Panc1 (cell line): ENCODE data around the gene NECTIN4. TPM values are rescaled to one million over a fixed set of nuclear protein-coding genes. Genes with fewer than 3 reads are reported as not detected.

ENCODE experiments used
- ATAC-seq: fragments of 200-7000 bp; cut with Tn5 transposase; 2 replicates; pipeline ENCODE4 v1.9.1; 2020; ENCODE audit warnings: mild to moderate bottlenecking, moderate library complexity
- BruUV-seq: library from RNA; stranded (reverse); fragments of 400-500 nt; replicated peaks from 2 replicates; lab custom pipeline; 2021; lab: Mats Ljungman, UMichigan
- CTCF ChIA-PET: fragments of 300-600 bp; sonication (Branson Sonifier 250); formaldehyde crosslinking; loops from one replicate; lab custom pipeline; 2022; ENCODE audit warnings: antibody characterized with exemption; lab: Charles Lee
- POLR2A ChIA-PET: fragments of 300-600 bp; sonication (Branson Sonifier 250); formaldehyde crosslinking; loops from one replicate; lab custom pipeline; 2022; ENCODE audit warnings: antibody characterized with exemption; lab: Charles Lee
- DNase-seq: peaks from one replicate; pipeline ENCODE4 v3.0.0-alpha.2; 2010; ENCODE audit warnings: low read depth, low spot score
- H3K27ac ChIP-seq: 2 replicates; pipeline ENCODE4 v1.5.1; 2011; ENCODE audit warnings: mild to moderate bottlenecking, low read length, inconsistent platforms
- H3K27me3 ChIP-seq: fragments of 200-500 bp; sonication (Bioruptor generic); 2 replicates; pipeline ENCODE4 v1.6.0; 2014; ENCODE audit warnings: low read length, inconsistent platforms; ENCODE audit not compliant: control insufficient read depth, insufficient read depth
- H3K36me3 ChIP-seq: fragments of 200-500 bp; sonication (Bioruptor generic); 2 replicates; pipeline ENCODE4 v1.5.1; 2014; ENCODE audit warnings: inconsistent platforms, mild to moderate bottlenecking, low read length, moderate library complexity; ENCODE audit not compliant: control insufficient read depth, insufficient read depth
- H3K4me1 ChIP-seq: 2 replicates; pipeline ENCODE4 v1.5.1; 2011; ENCODE audit warnings: inconsistent platforms, mild to moderate bottlenecking, low read length, moderate library complexity; ENCODE audit not compliant: control insufficient read depth, insufficient read depth
- H3K4me3 ChIP-seq, 2 experiments: 2 replicates each; pipeline ENCODE4 v1.5.1; 2011 to 2012; ENCODE audit warnings: low read depth in 2 of 2, low read length in 2 of 2, mild to moderate bottlenecking in 2 of 2, inconsistent platforms in 1 of 2, moderate library complexity in 1 of 2
- H3K9me3 ChIP-seq: fragments of 200-500 bp; sonication (Bioruptor generic); 2 replicates; pipeline ENCODE4 v1.5.1; 2014; ENCODE audit warnings: low read depth, mild to moderate bottlenecking, inconsistent platforms, low read length, moderate library complexity; ENCODE audit not compliant: control insufficient read depth, insufficient read depth
- POLR2AphosphoS5 ChIP-seq: IDR thresholded peaks from 2 replicates; pipeline ENCODE4 v1.6.1; 2012; ENCODE audit warnings: mild to moderate bottlenecking, low read depth, low read length, moderate library complexity
- SIN3A ChIP-seq: IDR thresholded peaks from 2 replicates; pipeline ENCODE4 v1.6.1; 2012; ENCODE audit warnings: low read depth, mild to moderate bottlenecking, low read length, moderate library complexity, borderline replicate concordance; ENCODE audit not compliant: insufficient read depth
- TCF7L2 ChIP-seq: IDR thresholded peaks from 2 replicates; pipeline ENCODE4 v1.6.1; 2011; ENCODE audit warnings: mild to moderate bottlenecking, low read depth, low read length, inconsistent platforms
- in situ Hi-C: cut with HindIII; loops from 2 replicates; pipeline ENCODE4 v1.10.0; 2016; ENCODE audit warnings: low sequenced_read_pairs, low pct_unique_long_range_greater_than_20kb
- intact Hi-C: fragments of 100-400 bp; cut with micrococcal nuclease; formaldehyde crosslinking; loops from one replicate; pipeline ENCODE4 v1.10.0; 2022; ENCODE audit not compliant: unreplicated experiment
- total RNA-seq: library from RNA; stranded (reverse); gene quantifications from one replicate; pipeline ENCODE4 v1.2.1, GENCODE V29; 2021; ENCODE audit not compliant: unreplicated experiment
- TF ChIP-seq, protein P1 (sequence below): fragments of 450-650 bp; IDR thresholded peaks from 2 replicates; pipeline ENCODE4 v1.5.1; 2017; ENCODE audit warnings: mild to moderate bottlenecking
- TF ChIP-seq, protein P2 (sequence below), 2 experiments: IDR thresholded peaks; 2 replicates each; pipeline ENCODE4 v1.6.1; 2011 to 2012; ENCODE audit warnings: low read depth in 2 of 2, control low read depth in 1 of 2, low read length in 1 of 2, mild to moderate bottlenecking in 1 of 2, moderate library complexity in 1 of 2; ENCODE audit not compliant: insufficient read depth in 1 of 2

Gene NECTIN4
- total RNA-seq, 1 experiment from 2014 or later = not detected

DNA sequence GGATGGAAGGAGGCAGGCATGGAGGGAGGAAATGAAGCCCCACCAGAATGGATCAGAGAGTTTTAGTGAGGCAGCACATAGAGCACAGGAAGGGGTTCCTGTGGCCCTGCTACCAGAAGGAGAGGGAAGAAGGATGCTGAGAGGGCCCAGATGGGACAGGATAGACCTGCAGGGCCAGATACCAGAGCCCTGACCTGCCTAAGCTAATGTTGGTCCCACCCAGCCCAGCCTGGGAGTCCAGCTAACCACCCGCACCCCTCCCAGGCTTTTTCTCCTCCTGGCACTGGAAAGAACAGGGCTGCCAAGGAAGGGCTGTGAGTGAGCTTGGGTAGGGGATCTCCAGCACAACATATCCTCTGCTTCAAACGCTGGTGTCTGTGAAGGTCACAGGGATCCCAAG is 6.9 kb downstream of the NECTIN4 start:
- H3K4me3 ChIP-seq = no peak overlapping the region
- ChIA-PET CTCF (no interaction called here), POLR2A (no interaction called here)
- no peaks in the 10 kb centered on the region for H3K27me3 ChIP-seq
- H3K27ac ChIP-seq = no peak overlapping the region
- ATAC-seq (no peak), DNase-seq (no peak)
- BruUV-seq = no TSS peak
- TF ChIP-seq, protein P1, sequence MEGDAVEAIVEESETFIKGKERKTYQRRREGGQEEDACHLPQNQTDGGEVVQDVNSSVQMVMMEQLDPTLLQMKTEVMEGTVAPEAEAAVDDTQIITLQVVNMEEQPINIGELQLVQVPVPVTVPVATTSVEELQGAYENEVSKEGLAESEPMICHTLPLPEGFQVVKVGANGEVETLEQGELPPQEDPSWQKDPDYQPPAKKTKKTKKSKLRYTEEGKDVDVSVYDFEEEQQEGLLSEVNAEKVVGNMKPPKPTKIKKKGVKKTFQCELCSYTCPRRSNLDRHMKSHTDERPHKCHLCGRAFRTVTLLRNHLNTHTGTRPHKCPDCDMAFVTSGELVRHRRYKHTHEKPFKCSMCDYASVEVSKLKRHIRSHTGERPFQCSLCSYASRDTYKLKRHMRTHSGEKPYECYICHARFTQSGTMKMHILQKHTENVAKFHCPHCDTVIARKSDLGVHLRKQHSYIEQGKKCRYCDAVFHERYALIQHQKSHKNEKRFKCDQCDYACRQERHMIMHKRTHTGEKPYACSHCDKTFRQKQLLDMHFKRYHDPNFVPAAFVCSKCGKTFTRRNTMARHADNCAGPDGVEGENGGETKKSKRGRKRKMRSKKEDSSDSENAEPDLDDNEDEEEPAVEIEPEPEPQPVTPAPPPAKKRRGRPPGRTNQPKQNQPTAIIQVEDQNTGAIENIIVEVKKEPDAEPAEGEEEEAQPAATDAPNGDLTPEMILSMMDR = no peak
- TF ChIP-seq POLR2AphosphoS5 (no peak), TCF7L2 (no peak), SIN3A (no peak)
- TF ChIP-seq, protein P2, sequence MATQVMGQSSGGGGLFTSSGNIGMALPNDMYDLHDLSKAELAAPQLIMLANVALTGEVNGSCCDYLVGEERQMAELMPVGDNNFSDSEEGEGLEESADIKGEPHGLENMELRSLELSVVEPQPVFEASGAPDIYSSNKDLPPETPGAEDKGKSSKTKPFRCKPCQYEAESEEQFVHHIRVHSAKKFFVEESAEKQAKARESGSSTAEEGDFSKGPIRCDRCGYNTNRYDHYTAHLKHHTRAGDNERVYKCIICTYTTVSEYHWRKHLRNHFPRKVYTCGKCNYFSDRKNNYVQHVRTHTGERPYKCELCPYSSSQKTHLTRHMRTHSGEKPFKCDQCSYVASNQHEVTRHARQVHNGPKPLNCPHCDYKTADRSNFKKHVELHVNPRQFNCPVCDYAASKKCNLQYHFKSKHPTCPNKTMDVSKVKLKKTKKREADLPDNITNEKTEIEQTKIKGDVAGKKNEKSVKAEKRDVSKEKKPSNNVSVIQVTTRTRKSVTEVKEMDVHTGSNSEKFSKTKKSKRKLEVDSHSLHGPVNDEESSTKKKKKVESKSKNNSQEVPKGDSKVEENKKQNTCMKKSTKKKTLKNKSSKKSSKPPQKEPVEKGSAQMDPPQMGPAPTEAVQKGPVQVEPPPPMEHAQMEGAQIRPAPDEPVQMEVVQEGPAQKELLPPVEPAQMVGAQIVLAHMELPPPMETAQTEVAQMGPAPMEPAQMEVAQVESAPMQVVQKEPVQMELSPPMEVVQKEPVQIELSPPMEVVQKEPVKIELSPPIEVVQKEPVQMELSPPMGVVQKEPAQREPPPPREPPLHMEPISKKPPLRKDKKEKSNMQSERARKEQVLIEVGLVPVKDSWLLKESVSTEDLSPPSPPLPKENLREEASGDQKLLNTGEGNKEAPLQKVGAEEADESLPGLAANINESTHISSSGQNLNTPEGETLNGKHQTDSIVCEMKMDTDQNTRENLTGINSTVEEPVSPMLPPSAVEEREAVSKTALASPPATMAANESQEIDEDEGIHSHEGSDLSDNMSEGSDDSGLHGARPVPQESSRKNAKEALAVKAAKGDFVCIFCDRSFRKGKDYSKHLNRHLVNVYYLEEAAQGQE (IDR thresholded peaks at IDR 0.05; ENCODE audit: insufficient read depth in 1 of 2, low read depth in 2 of 2, low read length in 1 of 2) = no peak
- peaks cover 4% of the 10 kb centered on the region; the same call in 1 of the 2 replicates for H3K4me1 ChIP-seq
- in situ Hi-C loops (no loop called here), intact Hi-C loops (no loop called here)
- H3K9me3 ChIP-seq = no peaks in the 10 kb centered on the region
- no peaks in the 10 kb centered on the region for H3K36me3 ChIP-seq

DNA sequence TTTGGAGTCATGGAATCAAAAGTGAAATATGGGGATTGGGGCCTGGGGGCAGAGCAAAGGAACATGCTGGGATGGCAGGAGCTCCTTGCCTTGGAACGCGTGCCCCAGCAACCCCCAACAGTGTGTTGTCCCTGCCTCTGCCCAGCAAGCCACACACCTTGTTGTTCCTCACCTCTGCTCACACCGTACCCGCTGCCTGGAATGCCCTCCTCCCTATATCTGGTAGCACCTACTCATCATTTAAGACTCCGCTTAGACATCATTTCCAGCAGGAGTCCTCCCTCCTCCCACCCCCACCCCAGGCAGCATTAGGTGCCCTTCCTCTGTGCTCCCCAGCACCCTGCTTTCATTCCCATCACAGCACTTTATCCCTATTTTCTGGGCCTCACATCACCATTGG is 7.8 kb downstream of the NECTIN4 start:
- H3K4me3 ChIP-seq = no peak overlapping the region
- ChIA-PET POLR2A (interaction anchor here (0.6 kb wide), 1 partner anchor 73 kb away, joined by 4 read pairs; no protein-coding TSS in a partner anchor), CTCF (interaction anchor here (0.6 kb wide), 1 partner anchor 32 kb away, joined by 4 read pairs; no protein-coding TSS in a partner anchor)
- TF ChIP-seq TCF7L2 (no peak), POLR2AphosphoS5 (no peak), SIN3A (no peak)
- TF ChIP-seq, protein P1 = no peak
- TF ChIP-seq, protein P2 (IDR thresholded peaks at IDR 0.05; ENCODE audit: insufficient read depth in 1 of 2, low read depth in 2 of 2, low read length in 1 of 2) = no peak
- H3K36me3 ChIP-seq = no peaks in the 10 kb centered on the region
- DNase-seq = no peak
- no TSS peak for BruUV-seq
- H3K27me3 ChIP-seq = no peaks in the 10 kb centered on the region
- in situ Hi-C loops (no loop called here), intact Hi-C loops (no loop called here)
- H3K27ac ChIP-seq = no peak overlapping the region
- H3K9me3 ChIP-seq = no peaks in the 10 kb centered on the region
- no peak for ATAC-seq
- peaks cover 4% of the 10 kb centered on the region; the same call in 1 of the 2 replicates for H3K4me1 ChIP-seq
